ENCODE results near the gene TRNP1. TPM values are rescaled to one million over a fixed set of nuclear protein-coding genes. Genes with fewer than 3 reads are reported as not detected.
A peak's percentile ranks its signal among the peaks of the same experiment; 100 is the strongest.

The TRNP1 gene
- not detected in 2 replicates for total RNA-seq (2013; cell fraction: nucleolus; rRNA removed)
- not detected in 2 replicates for total RNA-seq (2014; rRNA removed)
- not detected in 2 replicates for total RNA-seq (2014; rRNA removed; fragmentation: Illumina TruSeq; extraction: Trizol)
- 0.11 and 0.13 TPM in 2 replicates for total RNA-seq (2021)
- not detected for polyA plus RNA-seq (2011; ENCODE audit: low read depth)
- not detected in 2 replicates for polyA plus RNA-seq (2011; rRNA removed)
- not detected in 2 replicates for polyA plus RNA-seq (2011; cell fraction: cytosol; rRNA removed)
- not detected in 2 replicates for polyA plus RNA-seq (2011; cell fraction: nucleus; rRNA removed)
- 0.06 TPM in 1 of 2 replicates, not detected in the other for polyA plus RNA-seq (2012)
- not detected in 2 replicates for polyA plus RNA-seq (2014; fragmentation: Illumina TruSeq; extraction: Trizol)
- not detected for polyA plus RNA-seq (2014; fragmentation: Nextera tagmentation; extraction: Ambion mirVana)
- polyA plus RNA-seq (2014; rRNA removed): not detected in 2 replicates
- not detected for polyA plus RNA-seq (2016; fragmentation: Nextera tagmentation; extraction: Ambion mirVana)
- polyA minus RNA-seq (2011; rRNA and poly(A)+ RNA removed): 0.10 TPM in 1 of 2 replicates, not detected in the other
- polyA minus RNA-seq (2011; cell fraction: cytosol; rRNA and poly(A)+ RNA removed): not detected in 2 replicates
- polyA minus RNA-seq (2011; cell fraction: nucleus; rRNA and poly(A)+ RNA removed): not detected in 2 replicates
- percentile 25 among the genes with signal in this experiment for Bru-seq, nascent RNA
- percentile 16 among the genes with signal in this experiment for BruChase-seq, experiment 1, labeled RNA remaining after a 6-hour chase
- BruChase-seq, experiment 2, labeled RNA remaining after a 2-hour chase: percentile 15 among the genes with signal in this experiment
- long read RNA-seq, experiment 1: 0 reads
- long read RNA-seq, experiment 2: 0 reads

GRCh38 chr1:26993237-26994019, at the start of gene TRNP1:
Gene TRNP1 (plus strand): TSS chr1:26993692. CDS start chr1:26993787, 95 bp downstream.
- no peaks in the 10 kb centered on the region for H3K9me3 ChIP-seq (replicated peaks; ENCODE audit: control insufficient read depth, insufficient read depth, low read length)
- peak within 1 kb of the TSS; percentile 58 for H3K4me3 ChIP-seq
- WGBS (ENCODE audit: insufficient coverage, insufficient replicate concordance, low lambda C conversion rate, missing lambda C conversion rate): under 1% methylated on average over 27 of the region's 61 CpGs
- H2AFZ ChIP-seq (ENCODE audit: control insufficient read depth, low read depth, low read length): peak within 1 kb of the TSS; percentile 78
- BruUV-seq (replicated peaks): no TSS peak
- no peaks in the 10 kb centered on the region for H3K79me2 ChIP-seq (ENCODE audit: control insufficient read depth, insufficient read depth, low read length)
- peaks cover 2 to 13% of the 10 kb centered on the region in 2 experiments for H3K27me3 ChIP-seq (replicated peaks in 1 of 2; ENCODE audit: control insufficient read depth in 2 of 2, insufficient read depth in 2 of 2, low read length in 1 of 2)
- no peaks in the 10 kb centered on the region; the same call in 1 of the 2 replicates for H4K20me1 ChIP-seq (ENCODE audit: control insufficient read depth, insufficient read depth)
- peak within 1 kb of the TSS; percentile 92 for H3K4me2 ChIP-seq (ENCODE audit: control insufficient read depth, insufficient read depth)
- intact Hi-C loops (cut with micrococcal nuclease; ENCODE audit: unreplicated experiment): no loop called here
- no peaks in the 10 kb centered on the region for H3K36me3 ChIP-seq (ENCODE audit: control insufficient read depth in 2 of 2, insufficient read depth in 2 of 2, low read length in 1 of 2)
- 0 out of 2 replicates have a peak, but pooled peaks have one; percentile 29 for TF ChIP-seq DPF2 (IDR thresholded peaks at IDR 0.05)
- 0 out of 4 replicates have a peak, but pooled peaks of 1 of the 2 experiments have one; percentile 7 for TF ChIP-seq BHLHE40 (IDR thresholded peaks at IDR 0.05; ENCODE audit: borderline replicate concordance in 1 of 2, low read depth in 2 of 2, low read length in 1 of 2)
- 0 out of 2 replicates have a peak, but pooled peaks have one; percentile 33 for TF ChIP-seq IKZF1 (conservative IDR thresholded peaks at IDR 0.05)
- TF ChIP-seq HDAC6 (IDR thresholded peaks at IDR 0.05; ENCODE audit: unreplicated experiment): peak; percentile 50
- no peak for TF ChIP-seq BCL3 (IDR thresholded peaks at IDR 0.05; ENCODE audit: borderline replicate concordance, insufficient read depth, low read depth, low read length, poor library complexity, severe bottlenecking)
- TF ChIP-seq EP300 (IDR thresholded peaks at IDR 0.05; ENCODE audit: borderline replicate concordance in 1 of 2, control insufficient read depth in 1 of 2, low read depth in 2 of 2, low read length in 2 of 2): no peak
- TF ChIP-seq CREB1 (IDR thresholded peaks at IDR 0.05; ENCODE audit: low read depth): 0 out of 2 replicates have a peak, but pooled peaks have one; percentile 27
- no peak for TF ChIP-seq CHD2 (IDR thresholded peaks at IDR 0.05; ENCODE audit: borderline replicate concordance, low read depth, low read length)
- TF ChIP-seq NR2F1 (conservative IDR thresholded peaks at IDR 0.05): peak; percentile 47; the same call in 1 of the 2 replicates
- TF ChIP-seq RB1 (IDR thresholded peaks at IDR 0.05; ENCODE audit: borderline replicate concordance): no peak
- peak; percentile 48; the same call in 1 of the 2 replicates for TF ChIP-seq POLR2A (IDR thresholded peaks at IDR 0.05; ENCODE audit: low read depth, low read length)
- peak; percentile 93 for TF ChIP-seq PKNOX1 (IDR thresholded peaks at IDR 0.05)
- peak; percentile 95 for TF ChIP-seq SUZ12 (IDR thresholded peaks at IDR 0.05; ENCODE audit: unreplicated experiment)
- TF ChIP-seq PBX3 (IDR thresholded peaks at IDR 0.05; ENCODE audit: insufficient replicate concordance, low read depth, low read length): peak; percentile 91
- no peak for TF ChIP-seq BCL11A (IDR thresholded peaks at IDR 0.05; ENCODE audit: low read depth, low read length)
- no peak within 1 kb of the TSS for H3K27ac ChIP-seq (ENCODE audit: control insufficient read depth, insufficient read depth)
- ATAC-seq (peak; percentile 74), FAIRE-seq (no peak), DNase-seq (ENCODE audit: low read depth, low spot score) (no peak)
- ChIA-PET CTCF (interaction anchor here (0.5 to 7.0 kb wide), 2 partner anchors 103 to 1014 kb away, joined by 4 to 99 read pairs; no protein-coding TSS in a partner anchor), POLR2A (interaction anchor here (0.6 kb wide), 1 partner anchor 198 kb away, joined by 4 read pairs; no protein-coding TSS in a partner anchor), RAD21 (ENCODE audit: unreplicated experiment) (interaction anchor here (0.9 kb wide), 1 partner anchor 106 kb away, joined by 3 read pairs; no protein-coding TSS in a partner anchor), SMC1A (ENCODE audit: uncharacterized antibody, unreplicated experiment) (no interaction called here)
- H3K9ac ChIP-seq (ENCODE audit: control insufficient read depth, insufficient read depth, low read length): peak within 1 kb of the TSS; percentile 35; the same call in 1 of the 2 replicates
- peaks cover 5% of the 10 kb centered on the region for H3K4me1 ChIP-seq (ENCODE audit: control insufficient read depth, insufficient read depth, low read length)
- in situ Hi-C loops (cut with MboI): no loop called here

All from GM12878 (cell line).